CD14-positive monocyte (primary cell): ENCODE data around the gene RNF152. TPM values are rescaled to one million over a fixed set of nuclear protein-coding genes. Genes with fewer than 3 reads are reported as not detected.

Experiments
- DNase-seq, 3 donors: peaks; one replicate each; pipeline ENCODE4 v3.0.0-alpha.2; 2011 to 2022
- H2AFZ ChIP-seq: 2 replicates; pipeline ENCODE4 v1.6.0; 2012; ENCODE audit warnings: mild to moderate bottlenecking, low read depth, low read length, inconsistent platforms; ENCODE audit not compliant: insufficient read depth, poor library complexity, severe bottlenecking
- H3K27ac ChIP-seq, 2 donors: 1 replicate in 1 of 2; 2 replicates in 1 of 2; pipeline ENCODE4 v1.5.1; 2012 to 2013; ENCODE audit warnings: low read length in 2 of 2, control low read depth in 1 of 2, inconsistent platforms in 1 of 2, low read depth in 1 of 2, mild to moderate bottlenecking in 1 of 2
- H3K27me3 ChIP-seq, 2 donors: one replicate each; pipeline versions ENCODE4 v1.6.0 to v1.6.1; 2011 to 2013; ENCODE audit warnings: low read length in 2 of 2; ENCODE audit not compliant: control insufficient read depth in 2 of 2, insufficient read depth in 2 of 2
- H3K36me3 ChIP-seq, 2 donors: replicated peaks in 1 of 2; 1 replicate in 1 of 2; 2 replicates in 1 of 2; pipeline versions ENCODE4 v1.5.1 to v1.6.1; 2012 to 2013; ENCODE audit warnings: low read length in 2 of 2, control low read depth in 1 of 2, inconsistent platforms in 1 of 2, mild to moderate bottlenecking in 1 of 2; ENCODE audit not compliant: insufficient read depth in 2 of 2, control insufficient read depth in 1 of 2
- H3K4me1 ChIP-seq, 2 donors: 1 replicate in 1 of 2; 2 replicates in 1 of 2; pipeline versions ENCODE4 v1.5.1 to v1.6.1; 2012 to 2013; ENCODE audit warnings: low read length in 2 of 2, control low read depth in 1 of 2, inconsistent platforms in 1 of 2, mild to moderate bottlenecking in 1 of 2, moderate library complexity in 1 of 2; ENCODE audit not compliant: insufficient read depth in 2 of 2, control insufficient read depth in 1 of 2
- H3K4me2 ChIP-seq: replicated peaks from 2 replicates; pipeline ENCODE3; 2012; ENCODE audit warnings: low read length, moderate library complexity, mild to moderate bottlenecking; ENCODE audit not compliant: poor library complexity, severe bottlenecking; ENCODE audit errors: extremely low read depth
- H3K4me3 ChIP-seq, 3 experiments: fragments of 200-600 bp in 1 of 3; sonication (generic) in 1 of 3; replicated peaks in 1 of 3; 1 replicate in 2 of 3; 2 replicates in 1 of 3; pipeline ENCODE4 v1.5.1; 2011 to 2013; ENCODE audit warnings: low read length in 3 of 3, mild to moderate bottlenecking in 3 of 3, control low read depth in 2 of 3, low read depth in 2 of 3, inconsistent platforms in 1 of 3, moderate library complexity in 1 of 3
- H3K79me2 ChIP-seq: 2 replicates; pipeline ENCODE4 v1.6.0; 2012; ENCODE audit warnings: mild to moderate bottlenecking, control low read depth, inconsistent platforms, low read length, moderate library complexity; ENCODE audit not compliant: insufficient read depth
- H3K9ac ChIP-seq: 2 replicates; pipeline ENCODE4 v1.6.0; 2017; ENCODE audit warnings: low read length, mild to moderate bottlenecking; ENCODE audit not compliant: insufficient read depth, poor library complexity, severe bottlenecking
- H3K9me3 ChIP-seq, 2 donors: replicated peaks in 1 of 2; 1 replicate in 1 of 2; 2 replicates in 1 of 2; pipeline versions ENCODE4 v1.5.1 to v1.6.1; 2012 to 2013; ENCODE audit warnings: low read length in 2 of 2, control low read depth in 1 of 2; ENCODE audit not compliant: control insufficient read depth in 1 of 2, insufficient read depth in 1 of 2
- H4K20me1 ChIP-seq: 2 replicates; pipeline ENCODE4 v1.6.0; 2012; ENCODE audit warnings: mild to moderate bottlenecking, low read length, control low read depth, moderate library complexity; ENCODE audit not compliant: insufficient read depth
- H3K27ac Mint-ChIP-seq, 7 donors: one replicate each; pipeline ENCODE4 v1.8.0; 2020; ENCODE audit warnings: mild to moderate bottlenecking in 7 of 7, mixed read lengths in 7 of 7, moderate library complexity in 6 of 7, inconsistent platforms in 2 of 7
- H3K27me3 Mint-ChIP-seq, 3 donors: one replicate each; pipeline ENCODE4 v1.8.0; 2021 to 2022; ENCODE audit warnings: low read depth in 3 of 3, mild to moderate bottlenecking in 3 of 3, mixed read lengths in 3 of 3, moderate library complexity in 3 of 3, inconsistent platforms in 1 of 3
- H3K36me3 Mint-ChIP-seq, 2 donors: one replicate each; pipeline ENCODE4 v1.8.0; 2020; ENCODE audit warnings: mixed read lengths in 2 of 2, inconsistent platforms in 1 of 2, mild to moderate bottlenecking in 1 of 2
- H3K4me1 Mint-ChIP-seq: one replicate; pipeline ENCODE4 v1.8.0; 2020; ENCODE audit warnings: mild to moderate bottlenecking, mixed read lengths
- H3K4me3 Mint-ChIP-seq, 2 donors: one replicate each; pipeline ENCODE4 v1.8.0; 2020; ENCODE audit warnings: mild to moderate bottlenecking in 2 of 2, mixed read lengths in 2 of 2, moderate library complexity in 1 of 2
- H3K9me3 Mint-ChIP-seq, 7 donors: one replicate each; pipeline ENCODE4 v1.8.0; 2020 to 2022; ENCODE audit warnings: mixed read lengths in 7 of 7, mild to moderate bottlenecking in 6 of 7, moderate library complexity in 6 of 7, inconsistent platforms in 2 of 7
- CTCF ChIP-seq: fragments of 200-600 bp; IDR thresholded peaks from one replicate; pipeline ENCODE4 v1.8.0; 2022; ENCODE audit warnings: antibody characterized with exemption, mild to moderate bottlenecking
- WGBS: methylation state at CpG from one replicate; pipeline ENCODE4 v1.1.5; 2013; ENCODE audit warnings: missing lambda C conversion rate; ENCODE audit not compliant: insufficient coverage; 5-methylcytosine and 5-hydroxymethylcytosine counted together
- intact Hi-C, 2 donors: fragments of 100-400 bp; cut with micrococcal nuclease; formaldehyde crosslinking; loops; one replicate each; pipeline versions ENCODE4 v1.15.0 to v1.15.1; 2023
- polyA plus RNA-seq, 3 donors: library from polyadenylated mRNA; depleted of rRNA in 1 of 3; unstranded in 2 of 3; stranded (reverse) in 1 of 3; fragments of 300-500 nt in 2 of 3; fragments of >200 nt in 1 of 3; fragmentation: Illumina TruSeq in 2 of 3; gene quantifications; 1 replicate in 2 of 3; 2 replicates in 1 of 3; pipeline ENCODE4 v1.2.3, GENCODE V29; 2012 to 2021

The RNF152 gene
- polyA plus RNA-seq, 3 donors, result 0.03 to 0.54 (median 0.45) TPM

GRCh38 chr18:61888622-61889021, 4.2 kb downstream of the RNF152 start:
- intact Hi-C loops, result no loop called here
- Histone ChIP-seq H3K4me3 (no peak overlapping the region), H3K36me3 (no peaks in the 10 kb centered on the region), H3K27ac (no peak overlapping the region), H4K20me1 (no peaks in the 10 kb centered on the region), H3K9me3 (peaks cover 0 to 9% of the 10 kb centered on the region in 2 donors), H3K4me1 (peaks cover 9 to 10% of the 10 kb centered on the region in 2 donors), H3K9ac (no peak overlapping the region), H3K79me2 (no peaks in the 10 kb centered on the region), H2AFZ (no peak overlapping the region), H3K27me3 (peaks cover 42 to 43% of the 10 kb centered on the region in 2 donors), H3K4me2 (no peak overlapping the region)
- Mint-ChIP-seq H3K27ac (no peak overlapping the region), H3K4me1 (peaks cover 9% of the 10 kb centered on the region), H3K4me3 (no peak overlapping the region), H3K27me3 (peaks cover 51 to 70% (median 52%) of the 10 kb centered on the region in 3 donors), H3K9me3 (peaks cover 0 to 15% (median 6%) of the 10 kb centered on the region in 7 donors), H3K36me3 (peaks cover 3 to 5% of the 10 kb centered on the region in 2 donors)
- WGBS, result 67% methylated on average over 1 of the region's 5 CpGs
- DNase-seq, result no peak
- TF ChIP-seq CTCF, result no peak

GRCh38 chr18:61887838-61888237, 5.0 kb downstream of the RNF152 start:
- H3K27me3 ChIP-seq, result peaks cover 35 to 36% of the 10 kb centered on the region in 2 donors
- H3K27ac ChIP-seq, result no peak overlapping the region
- Mint-ChIP-seq H3K9me3 (peaks cover 0 to 7% (median under 1%) of the 10 kb centered on the region in 7 donors), H3K4me1 (peaks cover 2% of the 10 kb centered on the region), H3K36me3 (no peaks in the 10 kb centered on the region), H3K27me3 (peaks cover 45 to 62% (median 46%) of the 10 kb centered on the region in 3 donors), H3K27ac (no peak overlapping the region), H3K4me3 (no peak overlapping the region)
- intact Hi-C loops, result no loop called here
- DNase-seq, result no peak
- WGBS, result 78% methylated on average over 4 of the region's 6 CpGs
- H3K9me3 ChIP-seq, result peaks cover 0 to 9% of the 10 kb centered on the region in 2 donors
- no peaks in the 10 kb centered on the region for H3K79me2 ChIP-seq
- H4K20me1 ChIP-seq, result no peaks in the 10 kb centered on the region
- TF ChIP-seq CTCF, result no peak
- H3K9ac ChIP-seq, result no peak overlapping the region
- no peak overlapping the region for H3K4me2 ChIP-seq
- no peaks in the 10 kb centered on the region for H3K36me3 ChIP-seq
- H3K4me3 ChIP-seq, result no peak overlapping the region
- H3K4me1 ChIP-seq, result peaks cover 2% of the 10 kb centered on the region in 2 donors
- no peak overlapping the region for H2AFZ ChIP-seq
